MM.1S (cell line): Measurements from ENCODE around the gene C1QC.

Experiments
- DNase-seq: peaks from one replicate; pipeline ENCODE4 v3.0.0-alpha.2; 2015
- H2AFZ ChIP-seq: fragments of 300-600 bp; sonication (generic); 2 replicates; pipeline ENCODE4 v1.6.0; 2016; ENCODE audit warnings: antibody characterized with exemption, low read length
- H3F3A ChIP-seq: fragments of 300-600 bp; sonication (generic); 2 replicates; pipeline ENCODE4 v1.6.1; 2016; ENCODE audit warnings: mild to moderate bottlenecking, antibody characterized with exemption, low read length, moderate library complexity, mixed read lengths; ENCODE audit not compliant: insufficient read depth
- H3K27ac ChIP-seq: fragments of 300-600 bp; sonication (generic); 2 replicates; pipeline ENCODE4 v1.5.1; 2016; ENCODE audit warnings: mild to moderate bottlenecking, low read length
- H3K27me3 ChIP-seq: fragments of 300-600 bp; sonication (generic); replicated peaks from 2 replicates; pipeline ENCODE4 v1.6.0; 2016; ENCODE audit warnings: low read length; ENCODE audit not compliant: insufficient read depth
- H3K36me3 ChIP-seq: fragments of 300-600 bp; sonication (generic); replicated peaks from 2 replicates; pipeline ENCODE4 v1.6.1; 2016; ENCODE audit warnings: mild to moderate bottlenecking, low read length, mixed read lengths; ENCODE audit not compliant: insufficient read depth
- H3K4me1 ChIP-seq: fragments of 300-600 bp; sonication (generic); 2 replicates; pipeline ENCODE4 v1.6.1; 2016; ENCODE audit warnings: low read length, mixed read lengths
- H3K4me2 ChIP-seq: fragments of 300-600 bp; sonication (generic); 2 replicates; pipeline ENCODE4 v1.6.0; 2016; ENCODE audit warnings: low read depth, low read length
- H3K4me3 ChIP-seq: fragments of 300-600 bp; sonication (generic); 2 replicates; pipeline ENCODE4 v1.5.1; 2016; ENCODE audit warnings: low read length, mixed read lengths
- H3K79me2 ChIP-seq: fragments of 300-600 bp; sonication (generic); 2 replicates; pipeline ENCODE4 v1.6.1; 2016; ENCODE audit warnings: mixed run types, low read length, mixed read lengths
- H3K9ac ChIP-seq: fragments of 300-600 bp; sonication (generic); 2 replicates; pipeline ENCODE4 v1.6.1; 2016; ENCODE audit warnings: low read length, mixed read lengths
- H3K9me2 ChIP-seq: fragments of 300-600 bp; sonication (generic); replicated peaks from 2 replicates; pipeline ENCODE4 v1.6.1; 2016; ENCODE audit warnings: mild to moderate bottlenecking, low read length, mixed read lengths; ENCODE audit not compliant: insufficient read depth
- H3K9me3 ChIP-seq: fragments of 300-600 bp; sonication (generic); replicated peaks from 2 replicates; pipeline ENCODE4 v1.6.1; 2016; ENCODE audit warnings: mild to moderate bottlenecking, low read length, mixed read lengths; ENCODE audit not compliant: insufficient read depth
- H4K20me1 ChIP-seq: fragments of 300-600 bp; sonication (generic); 2 replicates; pipeline ENCODE4 v1.6.1; 2016; ENCODE audit warnings: mild to moderate bottlenecking, low read length, moderate library complexity, mixed read lengths; ENCODE audit not compliant: insufficient read depth
- CTCF ChIP-seq: fragments of 300-600 bp; sonication (generic); IDR thresholded peaks from 2 replicates; pipeline ENCODE4 v1.5.1; 2016; ENCODE audit warnings: antibody characterized with exemption, low read length, mixed read lengths
- EZH2 ChIP-seq: fragments of 300-600 bp; sonication (generic); optimal IDR thresholded peaks from 2 replicates; pipeline ENCODE3; 2017; ENCODE audit warnings: low read depth, mild to moderate bottlenecking, antibody characterized with exemption, low read length, mixed read lengths
- EZH2phosphoT487 ChIP-seq: fragments of 300-600 bp; sonication (generic); IDR thresholded peaks from 2 replicates; pipeline ENCODE4 v1.6.1; 2018; ENCODE audit warnings: antibody characterized with exemption, low read length

C1QC gene

GRCh38 chr1:22619798-22620197, 23.6 kb upstream of the C1QC start:
- Histone ChIP-seq H3K27me3 (peaks cover 92% of the 10 kb centered on the region), H3K27ac (no peak overlapping the region), H2AFZ (no peak overlapping the region), H3K9me2 (no peaks in the 10 kb centered on the region), H3K4me3 (no peak overlapping the region), H4K20me1 (no peaks in the 10 kb centered on the region), H3K9me3 (no peaks in the 10 kb centered on the region), H3F3A (no peaks in the 10 kb centered on the region), H3K4me2 (no peak overlapping the region), H3K36me3 (no peaks in the 10 kb centered on the region), H3K79me2 (no peaks in the 10 kb centered on the region), H3K9ac (no peak overlapping the region), H3K4me1 (no peaks in the 10 kb centered on the region)
- TF ChIP-seq EZH2 (no peak), EZH2phosphoT487 (no peak), CTCF (no peak)
- no peak for DNase-seq

- no peak overlapping the region for H3K9ac ChIP-seq
- no peaks in the 10 kb centered on the region for H3K4me1 ChIP-seq
- no peak overlapping the region for H3K27ac ChIP-seq
- no peaks in the 10 kb centered on the region for H3K36me3 ChIP-seq
- no peak for TF ChIP-seq EZH2phosphoT487
- TF ChIP-seq EZH2 = no peak
- TF ChIP-seq CTCF = no peak
- no peaks in the 10 kb centered on the region for H4K20me1 ChIP-seq
- H3K79me2 ChIP-seq = no peaks in the 10 kb centered on the region
- no peaks in the 10 kb centered on the region for H3K9me2 ChIP-seq
- no peak overlapping the region for H3K4me3 ChIP-seq
- H3K4me2 ChIP-seq = no peak overlapping the region
- no peak overlapping the region for H2AFZ ChIP-seq
- H3K27me3 ChIP-seq = peaks cover 94% of the 10 kb centered on the region
- H3K9me3 ChIP-seq = no peaks in the 10 kb centered on the region
- H3F3A ChIP-seq = no peaks in the 10 kb centered on the region
- no peak for DNase-seq
Observed at GRCh38 chr1:22621761-22622160, 21.7 kb upstream of the C1QC start.

GRCh38 chr1:22625262-22625925, 18.0 kb upstream of the C1QC start:
- DNase-seq = no peak
- no peak for TF ChIP-seq EZH2
- no peak for TF ChIP-seq EZH2phosphoT487
- TF ChIP-seq CTCF = no peak
- Histone ChIP-seq H4K20me1 (no peaks in the 10 kb centered on the region), H3K27me3 (peaks cover 93% of the 10 kb centered on the region), H3K4me2 (no peak overlapping the region), H3K9me2 (no peaks in the 10 kb centered on the region), H3K4me3 (no peak overlapping the region), H3K9ac (no peak overlapping the region), H3K27ac (no peak overlapping the region), H3F3A (no peaks in the 10 kb centered on the region), H3K4me1 (no peaks in the 10 kb centered on the region), H3K79me2 (no peaks in the 10 kb centered on the region), H2AFZ (no peak overlapping the region), H3K9me3 (no peaks in the 10 kb centered on the region), H3K36me3 (no peaks in the 10 kb centered on the region)
